Hepatocyte (in vitro differentiated cells): ENCODE data around the gene WNT7B. TPM values are rescaled to one million over a fixed set of nuclear protein-coding genes. Genes with fewer than 3 reads are reported as not detected.

Experiments used
- DNase-seq: peaks from one replicate; pipeline ENCODE4 v3.0.0-alpha.2; 2016; ENCODE audit warnings: low spot score
- H2AFZ ChIP-seq: fragments of 200-600 bp; sonication (generic); 2 replicates; pipeline ENCODE4 v1.6.0; 2016; ENCODE audit warnings: antibody characterized with exemption, mild to moderate bottlenecking
- H3K27ac ChIP-seq: fragments of 200-600 bp; sonication (generic); 2 replicates; pipeline ENCODE4 v1.5.1; 2016; ENCODE audit warnings: mild to moderate bottlenecking
- H3K27me3 ChIP-seq: fragments of 200-600 bp; sonication (generic); 2 replicates; pipeline ENCODE4 v1.6.1; 2016
- H3K36me3 ChIP-seq: fragments of 200-600 bp; sonication (generic); replicated peaks from 2 replicates; pipeline ENCODE4 v1.5.1; 2016; ENCODE audit warnings: low read depth; ENCODE audit not compliant: insufficient read depth
- H3K4me1 ChIP-seq: fragments of 200-600 bp; sonication (generic); 2 replicates; pipeline ENCODE4 v1.5.1; 2016; ENCODE audit warnings: mild to moderate bottlenecking, moderate library complexity; ENCODE audit not compliant: insufficient read depth
- H3K4me2 ChIP-seq: fragments of 200-600 bp; sonication (generic); 2 replicates; pipeline ENCODE4 v1.6.0; 2016
- H3K4me3 ChIP-seq: fragments of 200-600 bp; sonication (generic); 2 replicates; pipeline ENCODE4 v1.5.1; 2016; ENCODE audit warnings: mild to moderate bottlenecking
- H3K79me2 ChIP-seq: fragments of 200-600 bp; sonication (generic); 2 replicates; pipeline ENCODE4 v1.6.0; 2017; ENCODE audit warnings: mild to moderate bottlenecking
- H3K9me2 ChIP-seq: fragments of 200-600 bp; sonication (generic); replicated peaks from 2 replicates; pipeline ENCODE4 v1.6.0; 2017; ENCODE audit warnings: mild to moderate bottlenecking; ENCODE audit not compliant: insufficient read depth
- H3K9me3 ChIP-seq: fragments of 200-600 bp; sonication (generic); 2 replicates; pipeline ENCODE4 v1.5.1; 2016; ENCODE audit warnings: low read depth, mild to moderate bottlenecking
- H4K20me1 ChIP-seq: fragments of 200-600 bp; sonication (generic); 2 replicates; pipeline ENCODE4 v1.6.0; 2016; ENCODE audit warnings: mild to moderate bottlenecking; ENCODE audit not compliant: insufficient read depth, poor library complexity, severe bottlenecking
- EZH2 ChIP-seq: fragments of 200-600 bp; sonication (generic); IDR thresholded peaks from 2 replicates; pipeline ENCODE4 v1.6.1; 2016; ENCODE audit warnings: antibody characterized with exemption, mild to moderate bottlenecking, borderline replicate concordance
- EZH2phosphoT487 ChIP-seq: fragments of 200-600 bp; sonication (generic); IDR thresholded peaks from one replicate; pipeline ENCODE4 v1.6.1; 2018; ENCODE audit warnings: antibody characterized with exemption, mild to moderate bottlenecking, low read depth, moderate library complexity; ENCODE audit not compliant: unreplicated experiment, severe bottlenecking
- WGBS: methylation state at CpG from one replicate; pipeline ENCODE4 v1.1.6; 2016; ENCODE audit warnings: low lambda C conversion rate; ENCODE audit errors: missing lambda C conversion rate; 5-methylcytosine and 5-hydroxymethylcytosine counted together
- polyA plus RNA-seq: library from polyadenylated mRNA; unstranded; fragments of >200 nt; fragmentation: Nextera tagmentation; extraction: Ambion mirVana; gene quantifications from 2 replicates; pipeline ENCODE4 v1.2.1, GENCODE V29; 2016
- total RNA-seq: library from RNA; depleted of rRNA; stranded (reverse); fragments of >200 nt; gene quantifications from 2 replicates; pipeline ENCODE4 v1.2.3, GENCODE V29; 2014
- TF ChIP-seq, protein P1 (sequence below): fragments of 200-600 bp; sonication (generic); IDR thresholded peaks from 2 replicates; pipeline ENCODE4 v1.5.1; 2016; ENCODE audit warnings: antibody characterized with exemption, mild to moderate bottlenecking; ENCODE audit not compliant: poor library complexity

The WNT7B gene
- total RNA-seq (2.4 and 2.9 TPM in 2 replicates), polyA plus RNA-seq (1.9 and 2.0 TPM in 2 replicates)

DNA sequence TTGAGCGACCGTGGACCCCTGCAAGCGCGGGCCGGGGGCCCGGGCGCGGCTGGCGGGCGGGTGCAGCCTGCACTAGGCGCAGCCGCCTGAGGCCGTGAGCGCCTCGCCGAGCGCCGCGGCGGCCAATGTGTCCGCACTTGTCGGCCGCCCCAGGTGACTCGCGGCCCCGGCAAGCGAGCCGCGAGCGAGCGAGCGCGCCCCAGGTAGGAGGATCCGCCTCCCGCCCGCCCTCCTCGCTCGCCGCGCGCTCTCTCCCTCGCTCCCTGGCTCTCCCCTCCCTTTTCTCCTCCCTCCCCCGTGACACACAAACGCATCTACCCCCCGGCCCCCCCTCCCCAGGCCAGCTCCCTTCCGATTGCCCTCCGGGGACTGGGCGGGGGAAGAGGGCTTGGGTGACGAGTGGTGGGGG lies at the start of gene WNT7B:
Gene WNT7B, minus strand, starts transcription at position 160 of the 409 bp plus-strand sequence. CDS start 408 bp downstream, outside the sequence.
- peaks cover 52% of the 10 kb centered on the region for H3K27me3 ChIP-seq

DNA sequence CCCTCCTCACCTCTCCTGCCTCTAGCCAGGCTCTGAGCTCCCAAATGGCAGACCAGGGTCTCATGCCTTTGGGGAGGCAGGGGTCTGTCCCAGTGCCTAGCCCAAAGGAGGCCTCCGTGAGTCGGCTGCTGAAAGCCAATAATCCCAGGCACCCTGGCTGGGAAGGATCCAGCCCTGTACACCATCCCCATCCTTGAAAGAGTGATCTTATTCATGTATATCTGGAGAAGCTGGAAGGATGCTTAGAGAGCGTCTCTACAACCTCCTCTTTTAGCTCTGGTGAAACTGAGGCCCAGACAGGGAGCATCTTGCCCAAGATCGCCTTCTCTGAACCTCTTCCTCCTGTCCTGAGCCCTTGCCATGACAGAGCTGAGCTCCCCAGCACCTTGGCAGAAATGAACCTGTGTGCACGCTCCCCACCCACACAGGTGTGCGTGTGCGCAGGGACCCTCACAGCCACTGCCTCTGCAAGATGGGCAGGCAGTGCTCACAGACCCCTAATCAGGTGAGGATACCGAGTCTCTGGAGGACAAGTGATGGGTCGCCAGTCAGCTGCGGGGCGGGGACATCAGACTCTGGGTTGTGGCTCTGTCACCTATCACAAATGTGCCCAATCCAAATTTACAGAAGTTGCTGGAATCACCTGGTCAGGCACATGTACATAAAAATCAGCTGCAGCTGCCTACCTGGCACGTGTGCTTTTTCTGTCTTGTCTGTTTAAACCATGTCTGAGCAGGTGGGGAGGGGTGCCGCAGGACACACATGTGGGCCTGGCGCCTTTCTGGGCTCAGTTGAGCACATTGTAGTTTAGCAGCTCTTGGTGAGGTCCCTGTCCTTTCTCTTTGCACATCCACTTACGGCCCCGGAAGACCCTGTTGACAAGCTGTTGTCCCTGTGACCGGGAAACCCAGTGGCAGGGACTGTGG lies 49.3 kb upstream of the WNT7B start:
- Histone ChIP-seq H3K4me3 (no peak overlapping the region), H3K79me2 (no peaks in the 10 kb centered on the region), H3K27me3 (peaks cover 14% of the 10 kb centered on the region), H2AFZ (no peak overlapping the region), H3K27ac (no peak overlapping the region), H3K36me3 (no peaks in the 10 kb centered on the region), H3K4me1 (peaks cover 5% of the 10 kb centered on the region), H3K9me2 (no peaks in the 10 kb centered on the region), H3K4me2 (peak overlapping the region; percentile 83), H3K9me3 (no peaks in the 10 kb centered on the region), H4K20me1 (no peaks in the 10 kb centered on the region)
- no peak for DNase-seq
- WGBS = 92% methylated on average over 17 of the region's 17 CpGs
- TF ChIP-seq, protein P1, sequence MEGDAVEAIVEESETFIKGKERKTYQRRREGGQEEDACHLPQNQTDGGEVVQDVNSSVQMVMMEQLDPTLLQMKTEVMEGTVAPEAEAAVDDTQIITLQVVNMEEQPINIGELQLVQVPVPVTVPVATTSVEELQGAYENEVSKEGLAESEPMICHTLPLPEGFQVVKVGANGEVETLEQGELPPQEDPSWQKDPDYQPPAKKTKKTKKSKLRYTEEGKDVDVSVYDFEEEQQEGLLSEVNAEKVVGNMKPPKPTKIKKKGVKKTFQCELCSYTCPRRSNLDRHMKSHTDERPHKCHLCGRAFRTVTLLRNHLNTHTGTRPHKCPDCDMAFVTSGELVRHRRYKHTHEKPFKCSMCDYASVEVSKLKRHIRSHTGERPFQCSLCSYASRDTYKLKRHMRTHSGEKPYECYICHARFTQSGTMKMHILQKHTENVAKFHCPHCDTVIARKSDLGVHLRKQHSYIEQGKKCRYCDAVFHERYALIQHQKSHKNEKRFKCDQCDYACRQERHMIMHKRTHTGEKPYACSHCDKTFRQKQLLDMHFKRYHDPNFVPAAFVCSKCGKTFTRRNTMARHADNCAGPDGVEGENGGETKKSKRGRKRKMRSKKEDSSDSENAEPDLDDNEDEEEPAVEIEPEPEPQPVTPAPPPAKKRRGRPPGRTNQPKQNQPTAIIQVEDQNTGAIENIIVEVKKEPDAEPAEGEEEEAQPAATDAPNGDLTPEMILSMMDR = no peak
- TF ChIP-seq EZH2 (no peak), EZH2phosphoT487 (no peak)

More for the DNA sequence above, at the start of gene WNT7B:
- Histone ChIP-seq H3K9me3 (no peaks in the 10 kb centered on the region), H3K4me3 (no peak within 1 kb of the TSS), H3K9me2 (no peaks in the 10 kb centered on the region), H3K79me2 (no peaks in the 10 kb centered on the region), H3K27ac (no peak within 1 kb of the TSS), H3K4me1 (peaks cover 8% of the 10 kb centered on the region), H2AFZ (peak within 1 kb of the TSS; percentile 26), H3K4me2 (peak within 1 kb of the TSS; percentile 98), H4K20me1 (no peaks in the 10 kb centered on the region), H3K36me3 (no peaks in the 10 kb centered on the region)
- peak; percentile 41 for TF ChIP-seq EZH2phosphoT487
- no peak for TF ChIP-seq EZH2
- DNase-seq = peak; percentile 73
- no CpG with 5 or more reads among the region's 49 CpGs for WGBS

DNA sequence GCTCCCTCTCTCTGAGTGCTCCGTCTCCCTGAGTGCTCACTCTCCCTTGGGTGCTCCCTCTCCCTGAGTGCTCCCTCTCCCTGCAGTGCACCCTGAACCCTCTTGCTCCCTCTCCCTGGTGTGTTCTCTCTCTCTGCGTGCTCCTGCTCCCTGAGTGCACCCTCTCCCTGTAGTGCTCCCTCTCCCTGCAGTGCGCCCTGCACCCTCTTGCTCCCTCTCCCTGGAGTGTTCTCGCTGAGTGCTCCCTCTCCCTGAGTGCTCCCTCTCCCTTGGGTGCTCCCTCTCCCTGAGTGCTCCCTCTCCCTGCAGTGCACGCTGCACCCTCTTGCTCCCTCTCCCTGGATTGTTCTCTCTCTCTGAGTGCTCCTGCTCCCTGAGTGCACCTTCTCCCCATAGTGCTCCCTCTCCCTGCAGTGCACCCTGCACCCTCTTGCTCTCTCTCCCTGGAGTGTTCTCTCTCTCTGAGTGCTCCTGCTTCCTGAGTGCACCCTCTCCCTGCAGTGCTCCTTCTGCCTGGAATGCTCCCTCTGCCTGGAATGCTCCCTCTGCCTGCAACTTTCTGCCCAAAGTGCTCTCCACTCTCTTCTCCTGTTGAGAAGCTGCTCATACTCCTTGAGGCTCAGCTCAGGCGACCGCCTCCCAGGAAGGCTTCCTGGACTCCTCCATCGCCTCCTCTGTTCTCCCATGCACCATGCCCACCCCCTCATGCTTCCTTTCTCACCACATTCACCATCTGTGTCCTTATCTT lies 48.4 kb upstream of the WNT7B start:
- H3K27me3 ChIP-seq = peaks cover 14% of the 10 kb centered on the region
- no peaks in the 10 kb centered on the region for H3K9me2 ChIP-seq
- H3K36me3 ChIP-seq = no peaks in the 10 kb centered on the region
- no peaks in the 10 kb centered on the region for H3K9me3 ChIP-seq
- H3K27ac ChIP-seq = no peak overlapping the region
- no peak overlapping the region for H3K4me2 ChIP-seq
- TF ChIP-seq, protein P1 = no peak
- no peak for TF ChIP-seq EZH2
- no peak for TF ChIP-seq EZH2phosphoT487
- 94% methylated on average over 6 of the region's 8 CpGs for WGBS
- no peak overlapping the region for H2AFZ ChIP-seq
- H4K20me1 ChIP-seq = no peaks in the 10 kb centered on the region
- no peak for DNase-seq
- H3K79me2 ChIP-seq = no peaks in the 10 kb centered on the region
- peaks cover 5% of the 10 kb centered on the region for H3K4me1 ChIP-seq
- H3K4me3 ChIP-seq = no peak overlapping the region
